Adipocyte (in vitro differentiated cells): ENCODE data around the gene RHOA.

Experiments
- DNase-seq: peaks from one replicate; pipeline ENCODE4 v3.0.0-alpha.2; 2015; ENCODE audit warnings: low read depth
- H3K27me3 ChIP-seq: replicated peaks from 2 replicates; pipeline ENCODE4 v1.7.0; 2013; ENCODE audit warnings: mild to moderate bottlenecking, low read length, moderate library complexity; ENCODE audit not compliant: control insufficient read depth, insufficient read depth
- H3K36me3 ChIP-seq: 2 replicates; pipeline ENCODE4 v1.7.0; 2013; ENCODE audit warnings: low read length, mild to moderate bottlenecking, moderate library complexity; ENCODE audit not compliant: control insufficient read depth, insufficient read depth, severe bottlenecking
- H3K4me1 ChIP-seq: 2 replicates; pipeline ENCODE4 v1.7.0; 2013; ENCODE audit warnings: mild to moderate bottlenecking, low read length, moderate library complexity; ENCODE audit not compliant: control insufficient read depth, insufficient read depth
- H3K4me3 ChIP-seq: 2 replicates; pipeline ENCODE4 v1.7.0; 2013; ENCODE audit warnings: mild to moderate bottlenecking, low read length, moderate library complexity
- H3K9ac ChIP-seq: 2 replicates; pipeline ENCODE4 v1.7.0; 2013; ENCODE audit warnings: mild to moderate bottlenecking, low read length, moderate library complexity
- H3K9me3 ChIP-seq: 2 replicates; pipeline ENCODE4 v1.7.0; 2013; ENCODE audit warnings: mild to moderate bottlenecking, low read length, moderate library complexity; ENCODE audit not compliant: control insufficient read depth

RHOA gene

GRCh38 chr3:49411968-49412631 lies at the start of gene RHOA, which contains the start of gene TCTA:
TSS of gene RHOA (minus strand) at chr3:49411976. CDS start at chr3:49375589, 36,387 bp downstream.
TSS of gene TCTA (plus strand) at chr3:49412423. CDS start at chr3:49412427, 4 bp downstream.
- Histone ChIP-seq H3K4me3 (peak within 1 kb of the TSS; percentile 96), H3K4me1 (peaks cover 43% of the 10 kb centered on the region), H3K9ac (peak within 1 kb of the TSS; percentile 98), H3K27me3 (no peaks in the 10 kb centered on the region), H3K9me3 (no peaks in the 10 kb centered on the region), H3K36me3 (peaks cover 25% of the 10 kb centered on the region)
- DNase-seq: peak; percentile 100

DNA sequence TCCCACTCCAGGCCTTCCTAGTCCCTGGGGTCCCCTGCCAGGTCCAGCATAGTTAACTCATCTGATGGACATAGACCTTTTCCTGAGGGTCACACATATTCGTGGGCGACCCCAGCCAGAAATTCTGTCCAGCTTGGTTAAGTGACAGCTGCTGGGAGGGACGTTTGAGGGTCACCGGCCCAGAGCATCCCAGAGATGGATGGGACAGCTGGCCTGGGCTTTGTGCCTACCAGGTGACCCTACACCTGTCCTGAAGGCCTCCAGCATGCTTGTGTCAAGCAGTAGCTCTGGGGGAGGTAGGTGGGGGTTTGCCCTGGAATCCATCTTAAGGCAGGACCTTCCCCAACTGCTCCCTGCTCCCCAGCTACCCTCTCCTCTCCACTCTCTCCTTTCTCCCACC lies 49.2 kb upstream of the RHOA start:
- Histone ChIP-seq H3K4me3 (no peak overlapping the region), H3K27me3 (no peaks in the 10 kb centered on the region), H3K36me3 (no peaks in the 10 kb centered on the region), H3K9ac (no peak overlapping the region), H3K4me1 (peaks cover 23% of the 10 kb centered on the region), H3K9me3 (no peaks in the 10 kb centered on the region)
- no peak for DNase-seq

DNA sequence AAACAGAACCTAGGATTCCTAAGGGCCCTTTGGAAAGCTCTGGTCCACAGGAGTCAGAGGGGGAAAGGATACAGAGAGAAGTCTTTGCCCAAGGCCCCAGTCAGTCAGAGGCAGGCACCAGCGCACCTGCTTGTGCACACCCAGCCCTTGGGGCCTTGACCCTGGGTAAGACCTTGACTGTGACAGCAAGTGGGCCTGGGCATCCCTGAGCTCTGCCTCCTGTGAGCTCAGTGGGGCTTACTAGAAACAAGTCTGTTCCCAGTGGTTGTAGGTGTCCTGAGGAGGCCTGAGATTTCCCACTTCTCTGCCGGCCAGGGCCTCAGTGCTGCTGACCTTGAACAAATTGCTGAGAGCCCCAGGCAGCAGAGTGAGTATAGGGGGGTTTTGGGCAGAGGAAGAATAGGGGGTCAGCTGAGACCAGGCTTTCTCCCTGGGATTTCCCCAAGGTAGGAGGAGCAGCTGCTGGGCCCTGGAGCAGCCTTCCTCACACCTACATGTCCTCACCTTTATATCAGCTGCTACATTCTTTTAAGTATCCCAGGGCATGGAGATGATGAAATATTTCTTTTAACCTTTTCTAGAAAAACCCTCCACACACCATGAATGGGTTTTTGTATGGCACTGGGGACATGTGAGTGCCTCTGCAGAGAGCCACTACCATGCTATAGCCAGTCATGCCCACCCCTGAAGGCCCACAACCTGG lies 48.6 kb upstream of the RHOA start:
- Histone ChIP-seq H3K9me3 (no peaks in the 10 kb centered on the region), H3K4me1 (peaks cover 21% of the 10 kb centered on the region), H3K4me3 (no peak overlapping the region), H3K36me3 (no peaks in the 10 kb centered on the region), H3K27me3 (no peaks in the 10 kb centered on the region), H3K9ac (no peak overlapping the region)
- no peak for DNase-seq

GRCh38 chr3:49456466-49456865 lies 44.7 kb upstream of the RHOA start:
- H3K27me3 ChIP-seq: no peaks in the 10 kb centered on the region
- no peaks in the 10 kb centered on the region for H3K9me3 ChIP-seq
- DNase-seq: no peak
- H3K36me3 ChIP-seq: no peaks in the 10 kb centered on the region
- H3K4me1 ChIP-seq: peaks cover 22% of the 10 kb centered on the region
- no peak overlapping the region for H3K9ac ChIP-seq
- no peak overlapping the region for H3K4me3 ChIP-seq

- Histone ChIP-seq H3K4me1 (peaks cover 18% of the 10 kb centered on the region), H3K9me3 (no peaks in the 10 kb centered on the region), H3K36me3 (no peaks in the 10 kb centered on the region), H3K9ac (peak overlapping the region; percentile 42), H3K4me3 (no peak overlapping the region), H3K27me3 (no peaks in the 10 kb centered on the region)
- DNase-seq: no peak
These were observed 43.3 kb upstream of the RHOA start for GRCh38 chr3:49454898-49455681.

DNA sequence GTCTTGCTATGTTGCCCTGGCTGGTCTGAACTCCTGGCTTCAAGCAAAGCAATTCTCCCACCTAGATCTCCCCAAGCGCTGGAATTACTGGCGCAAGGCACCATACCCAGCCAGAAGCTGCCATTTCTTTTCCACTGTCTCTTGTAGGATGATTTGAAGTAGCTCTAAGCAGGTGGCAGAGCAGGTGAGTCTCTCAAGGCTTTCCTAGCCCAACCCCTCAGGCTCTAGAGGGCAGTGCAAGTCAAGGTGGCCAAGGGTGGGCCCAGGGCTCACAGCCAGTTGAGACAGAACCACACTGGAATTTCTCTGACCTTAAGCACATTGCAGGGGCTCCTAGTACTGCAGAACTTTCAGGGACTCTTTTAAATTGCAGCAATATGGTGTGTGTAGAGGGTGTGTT lies 42.7 kb upstream of the RHOA start:
- Histone ChIP-seq H3K36me3 (no peaks in the 10 kb centered on the region), H3K9me3 (no peaks in the 10 kb centered on the region), H3K27me3 (no peaks in the 10 kb centered on the region), H3K4me3 (no peak overlapping the region), H3K9ac (peak overlapping the region; percentile 42), H3K4me1 (peaks cover 18% of the 10 kb centered on the region)
- DNase-seq: no peak

DNA sequence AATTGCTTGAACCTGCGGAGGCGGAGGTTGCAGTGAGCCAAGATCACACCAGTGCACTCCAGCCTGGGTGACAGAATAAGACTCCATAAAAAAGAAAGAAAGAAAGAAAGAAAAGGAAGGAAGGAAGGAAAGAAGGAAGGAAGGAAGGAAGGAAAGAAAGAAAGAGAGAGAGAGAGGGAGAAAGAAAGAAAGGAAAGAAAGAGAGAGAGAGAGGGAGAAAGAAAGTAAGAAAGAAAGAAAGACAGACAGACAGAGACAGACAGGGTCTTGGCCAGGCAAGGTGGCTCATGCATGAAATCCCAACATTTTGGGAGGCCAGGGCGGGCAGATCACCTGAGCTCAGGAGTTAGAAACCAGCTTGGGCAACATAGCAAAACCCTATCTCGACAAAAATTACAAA lies 41.8 kb upstream of the RHOA start:
- no peaks in the 10 kb centered on the region for H3K9me3 ChIP-seq
- H3K9ac ChIP-seq: no peak overlapping the region
- DNase-seq: no peak
- no peak overlapping the region for H3K4me3 ChIP-seq
- no peaks in the 10 kb centered on the region for H3K36me3 ChIP-seq
- peaks cover 18% of the 10 kb centered on the region for H3K4me1 ChIP-seq
- no peaks in the 10 kb centered on the region for H3K27me3 ChIP-seq

DNA sequence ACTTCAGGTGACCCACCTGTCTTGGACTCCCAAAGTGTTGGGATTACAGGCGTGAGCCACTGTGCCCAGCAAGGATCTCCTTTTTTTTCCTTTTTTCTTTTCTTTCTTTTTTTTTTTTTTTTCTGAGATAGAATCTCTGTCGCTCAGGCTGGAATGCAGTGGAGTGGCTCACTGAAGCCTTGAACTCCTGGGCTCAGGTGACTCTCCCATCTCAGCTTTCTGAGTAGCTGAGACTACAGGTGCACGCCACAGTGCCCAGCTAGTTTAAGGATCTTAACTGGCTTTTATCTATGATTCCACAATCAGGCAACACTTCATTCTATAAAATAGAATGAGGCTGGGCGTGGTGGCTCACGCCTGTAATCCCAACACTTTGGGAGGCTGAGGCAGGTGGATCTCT lies 33.6 kb upstream of the RHOA start:
- peaks cover 10% of the 10 kb centered on the region for H3K4me1 ChIP-seq
- DNase-seq: no peak
- no peaks in the 10 kb centered on the region for H3K9me3 ChIP-seq
- no peaks in the 10 kb centered on the region for H3K27me3 ChIP-seq
- H3K4me3 ChIP-seq: no peak overlapping the region
- H3K9ac ChIP-seq: no peak overlapping the region
- no peaks in the 10 kb centered on the region for H3K36me3 ChIP-seq

- DNase-seq: no peak
- no peaks in the 10 kb centered on the region for H3K9me3 ChIP-seq
- H3K4me1 ChIP-seq: peaks cover 4% of the 10 kb centered on the region
- H3K36me3 ChIP-seq: no peaks in the 10 kb centered on the region
- H3K27me3 ChIP-seq: no peaks in the 10 kb centered on the region
- no peak overlapping the region for H3K9ac ChIP-seq
- no peak overlapping the region for H3K4me3 ChIP-seq
These were observed 23.0 kb upstream of the RHOA start for GRCh38 chr3:49434731-49435130.

DNA sequence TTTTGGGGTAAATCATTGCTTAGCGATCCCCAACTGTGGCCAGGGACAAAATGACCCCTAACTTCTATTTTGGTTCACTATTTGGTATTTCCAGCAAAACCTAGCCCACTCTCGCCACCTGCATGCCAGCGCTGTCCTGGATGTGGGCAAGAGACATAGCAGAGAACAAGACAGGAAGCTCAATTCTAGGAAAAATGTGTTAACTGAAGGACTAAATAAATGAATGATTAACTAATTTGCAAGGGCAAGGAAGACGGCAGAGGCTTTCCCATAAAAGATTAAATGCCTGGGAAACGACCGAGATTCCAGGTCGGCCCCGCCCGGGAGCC lies 16.9 kb upstream of the RHOA start:
- DNase-seq: no peak
- peak overlapping the region; percentile 84 for H3K4me3 ChIP-seq

GRCh38 chr3:49427586-49427985 lies 15.8 kb upstream of the RHOA start:
- H3K36me3 ChIP-seq: peaks cover 13% of the 10 kb centered on the region
- no peaks in the 10 kb centered on the region for H3K9me3 ChIP-seq
- H3K4me3 ChIP-seq: no peak overlapping the region
- H3K27me3 ChIP-seq: no peaks in the 10 kb centered on the region
- H3K9ac ChIP-seq: no peak overlapping the region
- peaks cover 20% of the 10 kb centered on the region for H3K4me1 ChIP-seq
- no peak for DNase-seq

More for the DNA sequence above, 16.9 kb upstream of the RHOA start:
- H3K9me3 ChIP-seq: no peaks in the 10 kb centered on the region
- H3K9ac ChIP-seq: peak overlapping the region; percentile 88
- no peaks in the 10 kb centered on the region for H3K27me3 ChIP-seq
- peaks cover 13% of the 10 kb centered on the region for H3K36me3 ChIP-seq
- H3K4me1 ChIP-seq: peaks cover 20% of the 10 kb centered on the region
